Stimulated activated CD8-positive, alpha-beta memory T cell treated with anti-CD3 and anti-CD28 coated beads, Interleukin-2, amount 100 ng/mL, for 48 hours (primary cell): ENCODE results near the gene RRN3.
A peak's percentile ranks its signal among the peaks of the same experiment; 100 is the strongest.
"Not testable (repeated sequence)": the region's sequence is repeated elsewhere in the genome, so short reads cannot be mapped to it uniquely, and the experiment has no call there.

Experiments
- DNase-seq, 2 donors: peaks; one replicate each; pipeline ENCODE4 v3.0.0-alpha.2; 2020; ENCODE audit warnings: low read depth in 2 of 2

The RRN3 gene

DNA sequence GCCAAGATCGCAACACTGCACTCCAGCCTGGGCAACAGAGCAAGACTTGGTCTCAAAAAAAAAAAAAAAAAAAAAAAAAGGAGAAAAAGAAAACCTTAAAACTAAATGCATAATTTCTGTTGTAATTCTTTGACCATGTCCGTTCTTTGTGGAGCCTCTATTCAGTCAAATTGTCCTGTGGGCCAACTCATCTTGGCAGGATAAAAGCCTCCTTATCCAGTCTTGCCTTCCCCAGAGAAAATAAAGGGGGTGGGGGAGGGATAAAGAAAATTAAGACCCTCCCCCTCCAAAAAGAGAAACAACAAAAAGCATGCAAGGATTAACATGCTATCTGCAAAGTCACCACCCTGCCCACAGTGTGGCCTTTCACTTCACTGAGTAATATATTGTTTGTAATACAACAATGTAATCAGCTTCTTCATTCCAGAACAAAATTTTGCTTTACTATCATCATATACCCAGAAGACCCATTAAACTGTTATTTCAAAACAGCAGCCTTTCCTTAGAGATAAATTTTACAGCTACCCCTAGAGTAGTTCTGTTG, 5.4 kb upstream of the RRN3 start:
- DNase-seq, result not testable (repeated sequence)

DNA sequence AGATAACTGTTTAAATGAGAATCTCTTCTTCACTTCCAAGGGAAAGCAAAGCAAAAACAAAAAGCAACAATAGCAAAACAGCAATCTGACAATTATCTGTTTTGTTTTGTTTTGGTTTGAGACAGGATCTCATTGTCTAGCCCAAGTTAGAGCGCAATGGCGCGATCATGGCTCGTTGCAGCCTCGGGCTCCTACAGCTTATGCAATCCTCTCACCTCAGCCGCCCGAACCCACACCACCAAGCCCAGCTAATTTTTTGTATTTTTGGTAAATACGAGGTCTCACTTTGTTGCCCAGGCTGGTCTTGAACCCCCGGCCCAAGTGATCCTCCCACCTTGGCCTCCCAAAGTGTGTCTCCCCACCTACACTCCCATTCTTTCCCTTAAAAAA, 2.5 kb upstream of the RRN3 start:
- DNase-seq, result not testable (repeated sequence)

DNA sequence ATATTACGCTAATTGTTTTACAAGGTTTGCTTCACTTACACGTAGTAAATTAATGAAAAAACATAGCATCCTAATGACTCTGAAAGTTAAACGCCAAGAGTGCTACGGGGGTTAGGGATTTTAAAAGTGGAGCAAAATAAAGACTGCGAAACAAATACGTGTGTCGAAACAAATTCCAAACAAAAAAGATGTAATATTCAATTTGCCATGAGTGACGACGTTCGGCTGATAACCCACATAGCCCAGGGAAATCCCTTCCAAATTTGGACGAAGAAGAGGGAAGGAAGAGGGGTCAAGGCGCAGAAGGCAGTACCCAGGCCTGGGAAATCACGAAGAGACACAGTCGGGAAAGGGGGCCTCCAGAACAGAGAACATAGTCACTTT, 509 bp downstream of the RRN3 start:
- not testable (repeated sequence) for DNase-seq

DNA sequence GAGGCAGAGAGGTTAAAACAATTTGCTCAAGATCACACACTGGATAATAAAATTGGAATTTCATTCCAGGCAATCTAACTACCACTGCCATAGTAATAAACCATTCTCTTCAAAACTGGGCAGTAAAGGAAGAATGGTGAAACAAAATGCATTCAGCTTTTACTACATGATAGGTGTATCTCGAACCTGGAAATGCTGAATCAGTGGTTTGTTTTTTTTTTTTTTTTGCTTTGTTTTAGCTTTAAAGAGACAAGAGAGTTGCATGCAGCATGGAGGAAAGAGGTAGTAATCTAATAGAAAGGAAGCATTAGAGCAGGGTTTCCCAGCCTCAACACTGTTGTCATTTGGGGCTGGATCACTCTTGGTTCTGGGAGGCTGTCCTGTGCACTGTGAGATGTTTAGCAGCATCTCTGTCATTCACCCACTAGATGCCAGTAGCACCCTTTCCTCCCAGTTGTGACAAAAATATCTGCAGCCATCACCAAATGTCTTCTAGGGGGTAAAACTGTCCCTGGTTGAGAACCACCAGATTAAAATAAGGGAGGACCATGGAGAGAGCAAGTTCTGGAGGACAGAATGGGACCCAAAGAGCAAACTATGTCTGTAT, 3.3 kb downstream of the RRN3 start:
- not testable (repeated sequence) for DNase-seq

DNA sequence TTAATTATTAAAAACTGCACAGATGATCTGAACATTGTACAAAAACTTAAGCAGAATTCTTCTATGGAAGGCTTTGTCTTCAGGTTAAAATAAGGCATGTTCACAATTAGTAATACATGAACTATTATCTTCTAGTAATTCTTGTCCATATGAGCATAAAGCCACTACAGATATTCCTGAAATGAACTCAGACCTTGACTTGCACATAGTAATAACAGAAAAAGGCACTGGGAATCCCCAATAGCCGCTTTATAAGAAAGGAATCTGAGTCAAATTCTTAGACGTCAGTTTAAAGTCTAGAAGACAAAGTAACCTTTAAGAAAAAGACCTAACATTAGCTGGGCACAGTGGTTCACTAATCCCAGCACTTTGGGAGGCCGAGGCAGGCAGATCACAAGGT, 11.3 kb downstream of the RRN3 start:
- not testable (repeated sequence) for DNase-seq

DNA sequence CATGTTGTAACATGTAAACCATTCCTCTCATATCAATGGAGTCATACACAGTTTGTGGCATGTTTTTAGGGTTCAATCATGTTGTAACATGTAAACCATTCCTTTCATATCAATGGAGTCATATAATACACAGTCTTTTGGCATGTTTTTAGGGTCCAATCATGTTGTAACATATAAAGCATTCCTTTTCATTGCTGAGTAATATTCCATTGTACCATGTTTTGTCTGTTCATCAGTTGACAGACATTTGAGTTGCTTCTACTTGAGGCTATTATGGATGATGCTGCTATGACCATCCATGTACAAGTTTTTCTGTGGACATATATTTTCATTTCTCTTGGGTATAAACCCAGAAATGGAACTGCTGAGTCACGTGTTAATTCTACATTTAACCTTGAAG, 13.2 kb downstream of the RRN3 start:
- not testable (repeated sequence) for DNase-seq

DNA sequence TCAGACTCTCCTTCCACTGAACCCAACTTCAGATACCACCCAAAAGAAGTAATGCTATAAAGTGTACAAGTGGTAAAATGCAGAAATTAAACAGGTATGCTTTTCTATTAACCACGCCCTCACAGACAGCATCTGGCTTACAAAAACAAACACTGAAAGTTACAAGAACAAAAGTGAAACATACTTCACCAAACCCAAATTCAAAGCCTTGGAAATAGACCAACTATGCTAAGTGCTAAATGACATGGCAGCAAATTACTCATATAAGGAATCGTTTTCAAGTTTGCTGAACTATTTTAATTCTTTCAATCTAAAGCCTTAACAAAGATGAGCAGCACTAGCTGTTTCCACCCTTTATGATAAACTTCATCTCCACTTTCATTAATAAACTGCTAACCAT, 17.9 kb downstream of the RRN3 start:
- not testable (repeated sequence) for DNase-seq

DNA sequence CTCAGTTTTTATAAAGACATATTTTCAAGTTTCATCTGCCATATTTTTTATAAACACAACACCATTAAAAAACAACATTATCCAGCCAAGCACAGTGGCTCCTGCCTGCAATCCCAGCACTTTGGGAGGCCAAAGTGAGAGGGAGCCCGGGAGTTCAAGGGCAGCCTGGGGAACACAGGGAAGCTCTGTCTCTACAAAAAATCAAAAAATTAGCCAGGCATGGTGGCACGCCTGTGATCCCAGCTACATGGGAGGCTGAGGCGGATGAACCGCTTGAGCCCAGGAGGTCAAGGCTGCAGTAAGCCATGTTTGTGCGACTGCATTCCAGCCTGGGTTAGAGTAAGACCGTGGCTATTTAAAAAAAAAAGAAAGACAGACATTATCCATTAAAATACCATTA, 21.0 kb downstream of the RRN3 start:
- DNase-seq, result no peak

DNA sequence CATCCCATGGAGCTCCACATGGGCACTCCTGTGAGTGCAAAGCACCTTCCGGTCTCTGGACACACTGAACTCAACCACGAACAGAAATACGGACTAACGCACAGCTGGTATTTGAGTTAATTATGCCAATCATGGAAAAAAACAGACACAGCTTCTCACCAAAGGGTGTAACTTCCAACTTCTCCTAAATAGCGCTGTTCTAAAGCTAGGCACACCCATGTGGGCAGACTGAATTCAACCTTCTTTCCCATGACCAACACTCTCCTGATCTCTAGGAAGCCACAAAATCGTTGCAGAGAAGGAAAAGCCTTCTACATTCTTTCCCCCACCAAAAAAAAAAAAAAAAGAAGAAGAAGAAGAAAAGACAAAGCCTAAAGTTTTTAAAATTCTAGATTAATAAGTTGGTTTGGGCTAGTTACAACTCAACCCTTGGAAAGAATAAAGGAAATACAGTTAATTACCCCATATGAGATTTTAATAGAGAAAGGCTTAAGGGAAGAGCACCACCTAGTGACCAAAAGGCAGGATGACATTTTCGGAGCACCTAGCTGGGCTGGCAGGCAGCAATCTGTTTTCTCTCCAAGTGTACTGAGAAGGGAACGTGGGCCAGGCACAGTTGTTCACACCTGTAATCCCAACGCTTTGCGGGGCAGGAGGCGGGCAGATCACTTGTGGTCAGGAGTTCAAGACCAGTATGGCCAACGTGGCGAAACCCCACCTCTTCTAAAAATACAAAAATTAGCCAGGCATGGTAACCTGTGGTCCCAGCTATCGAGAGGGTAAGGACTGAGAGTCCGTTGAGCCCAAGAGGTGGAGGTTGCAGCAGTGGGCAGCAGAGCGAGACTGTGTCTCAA, 21.9 kb downstream of the RRN3 start:
- not testable (repeated sequence) for DNase-seq

DNA sequence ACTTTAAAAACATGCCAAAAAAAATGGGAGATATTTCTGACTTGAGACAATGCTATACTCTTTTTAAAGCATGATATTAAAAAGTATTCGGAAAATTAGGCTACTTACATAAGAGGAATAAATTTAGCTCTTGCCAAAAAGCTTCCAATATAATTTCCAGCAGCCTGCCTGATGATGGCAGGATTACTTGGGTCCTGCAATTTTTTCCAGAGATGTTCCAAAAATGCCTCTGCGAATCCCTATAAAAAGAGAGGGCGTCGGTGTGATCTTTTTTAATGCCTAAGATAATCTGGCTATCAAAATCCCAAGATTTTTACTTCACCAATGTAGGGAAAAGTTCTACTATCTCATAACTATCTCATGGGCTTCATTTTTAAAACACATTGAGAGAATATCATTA, 23.1 kb downstream of the RRN3 start:
- not testable (repeated sequence) for DNase-seq

DNA sequence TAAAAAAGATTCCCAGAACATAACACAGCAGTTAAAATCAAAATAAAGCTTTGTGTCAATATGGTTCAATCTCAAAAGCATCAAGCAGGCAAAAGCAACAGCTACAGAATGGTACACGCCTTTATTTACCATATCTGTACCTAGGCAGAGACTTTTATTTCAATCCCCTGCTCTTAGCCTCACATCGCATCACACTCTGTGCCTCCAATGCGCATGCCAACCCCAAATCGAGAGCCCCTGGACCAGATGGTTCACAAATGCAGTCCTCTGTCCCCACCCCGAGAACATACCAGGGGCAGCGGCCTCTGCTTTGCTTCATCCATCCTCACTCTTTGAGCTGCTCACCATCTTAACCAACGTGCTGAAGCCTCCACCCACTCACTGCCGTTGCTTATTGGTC, 27.4 kb downstream of the RRN3 start:
- DNase-seq, result not testable (repeated sequence)

DNA sequence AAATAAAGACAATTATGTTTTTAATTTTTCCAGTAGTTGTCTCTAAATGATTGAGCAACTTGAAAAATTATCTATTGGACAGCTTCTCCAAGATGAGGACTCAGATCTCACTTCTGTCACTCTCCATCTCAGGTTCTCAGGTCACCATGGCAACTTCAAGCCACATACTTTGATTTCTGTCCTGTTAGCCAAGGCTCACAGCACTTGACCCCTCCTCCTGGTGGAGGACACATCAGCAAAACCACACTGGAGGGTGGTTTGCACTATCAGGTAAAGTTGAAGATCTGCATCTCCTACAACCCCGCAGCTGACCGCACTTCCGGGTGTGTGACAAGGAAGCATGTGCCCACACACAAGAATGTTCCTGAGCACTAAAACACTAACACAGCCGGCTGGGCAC, 28.1 kb downstream of the RRN3 start:
- not testable (repeated sequence) for DNase-seq

DNA sequence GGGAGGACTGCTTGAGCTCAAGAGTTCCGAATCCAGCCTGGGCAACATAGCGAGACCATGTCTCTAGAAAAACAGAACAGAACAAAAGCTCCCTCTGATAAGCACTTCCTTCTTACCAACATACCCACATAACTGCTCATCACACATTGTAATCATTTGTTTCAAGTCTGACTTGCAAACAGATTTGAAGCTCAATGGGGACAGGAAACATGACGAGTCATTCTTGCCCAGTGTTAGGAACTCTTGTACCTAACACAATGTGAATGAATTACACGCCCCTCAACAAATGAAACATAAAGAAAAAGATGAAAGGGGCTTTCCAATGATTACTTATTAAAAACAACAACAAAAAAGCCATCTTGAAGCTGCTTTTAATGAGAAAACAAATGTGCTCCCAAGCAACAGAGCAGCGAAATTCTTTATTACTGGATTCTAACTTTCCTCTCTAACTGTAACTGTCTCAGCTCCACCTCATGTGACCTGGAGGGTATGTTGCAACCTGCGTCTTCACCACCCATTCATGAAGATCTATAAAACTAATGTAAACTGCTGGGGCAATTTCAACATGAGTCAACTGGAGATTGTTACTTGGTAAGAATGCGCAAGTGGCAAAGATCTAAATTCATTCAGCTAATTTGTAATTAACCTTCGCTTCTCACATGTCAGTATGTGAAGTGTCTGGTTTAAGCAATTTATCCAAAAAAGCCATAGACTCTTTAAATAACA, 31.8 kb downstream of the RRN3 start:
- not testable (repeated sequence) for DNase-seq

DNA sequence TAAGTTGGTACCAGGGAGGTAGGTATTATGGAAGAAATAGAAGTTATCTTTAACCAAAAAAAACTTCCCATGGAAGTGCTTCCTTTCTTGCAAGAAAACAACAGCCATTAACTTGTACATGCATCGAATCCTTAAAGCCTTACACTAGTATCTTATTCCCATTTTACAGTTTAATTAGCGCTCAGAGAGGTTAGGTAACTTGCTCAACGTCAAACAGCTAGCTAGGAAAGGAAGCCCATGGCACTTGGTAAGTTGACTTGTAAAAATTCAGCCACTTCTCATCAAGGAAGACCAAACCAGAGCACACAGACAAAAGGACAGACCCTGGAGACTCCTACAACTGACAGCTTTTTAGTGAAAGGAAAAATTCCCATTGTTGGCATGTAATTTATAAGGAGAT, 34.7 kb downstream of the RRN3 start:
- no peak for DNase-seq

DNA sequence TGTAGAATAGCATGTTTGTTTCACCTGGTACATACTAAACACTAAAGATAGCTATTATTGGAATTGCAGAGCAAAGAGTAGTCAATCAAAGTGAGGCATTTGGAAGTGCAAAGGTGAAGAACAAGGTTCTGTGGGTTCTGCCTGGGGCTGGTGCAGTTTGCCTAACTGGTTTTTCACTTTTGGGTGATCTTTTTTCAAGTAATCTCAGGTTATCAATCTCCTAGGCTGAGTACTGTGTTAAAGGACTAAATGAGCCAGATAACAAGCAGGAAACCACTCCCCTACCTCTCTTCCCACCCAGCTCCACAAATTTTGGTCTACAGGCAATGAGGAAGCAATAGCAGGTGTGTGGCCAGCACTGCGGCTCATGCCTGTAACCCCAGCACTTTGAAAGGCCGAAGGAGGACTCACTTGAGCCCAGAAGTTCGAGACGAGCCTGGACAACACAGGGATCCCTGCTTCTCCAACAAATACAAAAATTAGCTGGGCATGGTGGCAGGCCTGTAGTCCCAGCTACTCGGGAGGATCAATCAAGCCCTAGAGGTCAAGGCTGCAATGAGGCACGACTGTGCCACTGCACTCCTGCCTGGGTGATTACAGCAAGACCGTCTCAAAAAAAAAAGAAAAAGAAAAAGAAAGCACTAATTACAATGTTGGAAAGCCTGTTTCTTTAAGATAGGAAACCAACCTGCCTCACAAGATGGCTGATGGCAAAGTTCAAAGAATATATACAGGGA, 36.2 kb downstream of the RRN3 start:
- no peak for DNase-seq

DNA sequence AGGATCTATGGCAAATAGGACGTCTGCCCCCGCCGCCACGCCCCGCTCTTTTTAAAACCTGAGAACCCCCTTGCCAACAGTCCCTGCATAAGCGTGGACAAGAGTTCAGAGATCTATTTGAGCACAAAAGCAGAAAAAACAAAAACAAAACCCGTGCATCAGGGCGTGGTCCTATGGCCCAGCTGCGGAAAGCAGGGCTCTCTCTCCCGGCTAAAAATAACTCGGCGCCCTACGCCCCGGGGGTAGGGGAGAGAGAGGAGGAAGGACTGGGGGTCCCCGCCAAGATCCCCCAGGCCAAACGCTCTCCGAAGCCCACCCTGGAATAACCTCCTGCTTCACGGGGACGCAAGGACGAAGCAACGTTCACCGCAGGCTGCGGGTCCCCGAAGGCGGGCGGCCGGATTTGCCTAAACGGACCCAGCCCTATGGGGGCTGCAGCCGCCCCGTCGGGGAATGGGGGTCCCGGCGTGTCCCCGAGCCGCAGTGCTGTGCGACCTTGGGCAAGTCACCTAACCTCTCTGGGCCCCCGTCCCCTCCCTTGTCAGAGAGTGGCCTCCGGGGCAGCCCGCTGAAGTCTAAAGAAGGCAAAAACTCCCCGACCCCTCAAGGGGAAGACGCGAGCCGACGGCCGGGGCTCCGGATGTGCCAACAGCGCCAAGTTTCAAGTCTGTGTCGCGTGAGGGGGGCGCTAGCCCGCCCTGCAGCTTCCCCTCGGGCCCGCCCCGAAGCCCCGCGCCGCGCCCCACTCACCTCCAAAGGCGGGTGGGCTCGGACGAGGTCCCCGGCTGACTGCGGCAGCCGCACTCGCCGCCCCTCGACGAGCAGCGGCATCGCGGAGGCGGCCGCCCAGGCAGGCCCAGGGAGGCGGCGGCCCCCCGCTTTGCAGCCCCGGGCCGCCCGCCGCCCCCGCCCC, 38.7 kb downstream of the RRN3 start:
- peak in 1 of 2 donors; percentile 46 for DNase-seq

DNA sequence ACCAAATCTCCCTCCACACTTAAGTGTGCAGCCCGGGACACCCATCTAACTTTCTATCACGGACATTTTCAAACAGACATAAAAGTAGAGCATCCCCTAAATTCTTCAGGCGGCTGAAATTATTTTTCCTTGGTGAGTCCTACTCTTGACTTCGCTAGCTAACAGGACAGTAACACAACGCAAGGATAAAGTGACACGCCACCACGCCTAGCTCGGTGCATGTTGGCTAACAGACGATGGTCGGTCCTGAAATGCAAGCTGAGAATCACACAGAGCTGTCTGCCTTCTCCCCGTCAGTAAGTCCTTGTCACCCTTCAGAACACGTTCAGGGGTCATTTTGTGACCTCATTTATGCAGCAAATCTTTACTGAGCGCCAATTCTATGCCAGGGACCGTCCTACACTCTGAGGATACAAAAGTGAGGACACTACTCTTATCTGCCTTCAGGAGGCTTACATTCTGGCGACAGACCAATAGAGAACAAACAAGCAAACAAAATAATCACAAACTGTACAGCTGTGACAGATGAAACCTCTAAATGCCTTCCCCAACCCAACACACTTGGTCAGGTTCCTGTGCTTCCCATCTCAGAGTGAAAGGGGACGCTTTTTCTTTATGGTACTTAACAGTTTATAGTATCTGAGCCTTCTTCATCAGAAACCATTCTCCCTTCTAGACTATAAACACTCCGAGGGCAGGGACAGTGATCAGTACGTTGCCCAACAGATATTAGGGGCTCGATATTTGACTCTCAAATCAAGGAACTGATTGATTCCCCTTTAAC, 39.5 kb downstream of the RRN3 start:
- no peak for DNase-seq

DNA sequence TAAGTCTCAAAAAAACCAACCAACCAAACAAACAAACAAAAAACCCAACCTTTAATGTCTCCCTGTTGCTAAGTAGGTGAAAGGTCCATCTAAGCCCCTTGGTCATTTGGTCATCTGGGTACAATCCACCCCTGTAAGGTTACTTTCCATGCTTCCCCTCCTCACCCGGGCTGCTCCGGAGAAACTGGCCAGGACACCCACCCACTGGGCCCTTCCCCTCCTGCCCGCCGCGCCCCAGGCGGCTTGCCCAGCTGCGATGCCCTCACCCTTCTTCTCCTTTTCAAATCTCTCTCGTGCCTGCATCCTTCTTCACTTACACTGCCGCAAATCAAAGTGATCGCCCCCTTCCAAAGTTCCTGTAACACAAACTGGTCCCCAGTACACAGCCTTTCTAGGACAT, 40.2 kb downstream of the RRN3 start:
- no peak for DNase-seq

DNA sequence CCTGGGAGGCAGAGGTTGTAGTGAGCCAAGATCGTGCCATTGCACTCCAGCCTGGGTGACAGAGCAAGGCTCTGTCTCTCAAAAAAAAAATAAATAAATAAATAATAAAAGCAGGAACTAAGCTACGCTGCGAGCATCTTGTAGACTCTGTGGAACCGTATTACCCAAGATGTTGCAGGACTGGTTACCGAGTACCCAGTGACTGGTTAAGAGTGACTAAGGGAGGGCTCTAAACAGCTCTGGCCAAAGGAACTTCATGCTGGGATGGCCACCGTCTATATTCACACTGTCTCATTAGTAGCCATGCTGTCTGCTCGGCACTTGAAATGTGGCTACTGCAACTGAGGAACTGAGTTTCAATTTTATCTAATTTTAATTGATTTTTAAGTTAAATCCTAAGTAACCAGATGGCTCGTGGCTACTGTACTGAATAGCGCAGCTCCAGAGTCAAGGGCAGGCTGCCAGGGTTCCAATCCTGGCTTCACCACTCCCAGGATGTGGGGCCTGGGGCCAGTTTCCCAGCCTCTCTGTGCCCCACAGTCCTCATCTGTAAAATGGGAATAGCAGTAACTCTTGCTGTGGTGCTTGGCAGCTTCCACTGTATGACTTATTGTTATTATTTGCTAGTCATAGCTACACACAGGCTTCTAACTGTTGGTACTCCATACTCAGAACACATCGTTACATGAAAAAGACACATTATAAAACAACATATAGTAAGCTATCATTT, 41.2 kb downstream of the RRN3 start:
- no peak for DNase-seq
